HepG2 (cell line): ENCODE measurements around the gene DOHH. TPM values are rescaled to one million over a fixed set of nuclear protein-coding genes. Genes with fewer than 3 reads are reported as not detected.

Source experiments
- ADNP ChIP-seq: sonication (generic); formaldehyde crosslinking; IDR thresholded peaks from 2 replicates; pipeline ENCODE4 v1.4.0; 2020; ENCODE audit warnings: missing genetic modification reagents
- AHR ChIP-seq: IDR thresholded peaks from 2 replicates; pipeline ENCODE4 v1.6.1; 2018; ENCODE audit warnings: missing genetic modification reagents, missing compliant biosample characterization
- CC2D1A ChIP-seq: sonication (generic); formaldehyde crosslinking; IDR thresholded peaks from 2 replicates; pipeline ENCODE4 v1.8.1; 2023; ENCODE audit warnings: mild to moderate bottlenecking, missing genetic modification reagents
- DMAP1 ChIP-seq: IDR thresholded peaks from 2 replicates; pipeline ENCODE4 v1.6.1; 2016
- DNMT1 ChIP-seq: sonication (generic); formaldehyde crosslinking; IDR thresholded peaks from 2 replicates; pipeline ENCODE4 v1.5.1; 2020; ENCODE audit warnings: mild to moderate bottlenecking, missing genetic modification reagents
- FOXP4 ChIP-seq: sonication (generic); formaldehyde crosslinking; IDR thresholded peaks from 2 replicates; pipeline ENCODE4 v1.4.0; 2020; ENCODE audit warnings: missing genetic modification reagents
- GZF1 ChIP-seq: sonication (generic); formaldehyde crosslinking; IDR thresholded peaks from 2 replicates; pipeline ENCODE4 v1.5.1; 2020; ENCODE audit warnings: mild to moderate bottlenecking, missing genetic modification reagents
- HOXA5 ChIP-seq: sonication (generic); formaldehyde crosslinking; IDR thresholded peaks from 2 replicates; pipeline ENCODE4 v1.4.0; 2020; ENCODE audit warnings: missing genetic modification reagents
- LBX2 ChIP-seq: sonication (generic); formaldehyde crosslinking; IDR thresholded peaks from 2 replicates; pipeline ENCODE4 v1.5.0; 2020; ENCODE audit warnings: missing genetic modification reagents, mild to moderate bottlenecking, borderline replicate concordance
- MBNL3 ChIP-seq: fragments of 250-450 bp; sonication (Bioruptor Pico); conservative IDR thresholded peaks from 2 replicates; pipeline ENCODE4 v1.8.0; 2022; ENCODE audit warnings: mild to moderate bottlenecking, inconsistent platforms
- SKIL ChIP-seq: sonication (generic); formaldehyde crosslinking; IDR thresholded peaks from 2 replicates; pipeline ENCODE4 v1.8.0; 2022; ENCODE audit warnings: missing genetic modification reagents, mild to moderate bottlenecking, moderate library complexity, borderline replicate concordance
- SMAD3 ChIP-seq: sonication (generic); formaldehyde crosslinking; IDR thresholded peaks from 2 replicates; pipeline ENCODE4 v1.4.0; 2020; ENCODE audit warnings: missing genetic modification reagents
- SPEN ChIP-seq: sonication (generic); formaldehyde crosslinking; IDR thresholded peaks from 2 replicates; pipeline ENCODE4 v1.5.1; 2020; ENCODE audit warnings: low read depth, mild to moderate bottlenecking, missing genetic modification reagents
- SRF ChIP-seq: IDR thresholded peaks from 2 replicates; pipeline ENCODE4 v1.6.1; 2011; ENCODE audit warnings: mild to moderate bottlenecking, low read depth, low read length, moderate library complexity
- WIZ ChIP-seq: sonication (generic); formaldehyde crosslinking; IDR thresholded peaks from 2 replicates; pipeline ENCODE4 v1.5.1; 2020; ENCODE audit warnings: mild to moderate bottlenecking, missing genetic modification reagents
- ZBTB49 ChIP-seq: sonication (generic); formaldehyde crosslinking; IDR thresholded peaks from 2 replicates; pipeline ENCODE4 v1.4.0; 2020; ENCODE audit warnings: missing genetic modification reagents, borderline replicate concordance
- ZNF207 ChIP-seq: fragments of 450-650 bp; IDR thresholded peaks from 2 replicates; pipeline ENCODE4 v1.6.1; 2016; ENCODE audit warnings: antibody characterized with exemption, borderline replicate concordance
- ZNF264 ChIP-seq: sonication (generic); formaldehyde crosslinking; IDR thresholded peaks from 2 replicates; pipeline ENCODE4 v1.4.0; 2020; ENCODE audit warnings: missing genetic modification reagents
- ZNF329 ChIP-seq: sonication (generic); formaldehyde crosslinking; IDR thresholded peaks from 2 replicates; pipeline ENCODE4 v1.9.0; 2021; ENCODE audit warnings: low read depth, mild to moderate bottlenecking, missing genetic modification reagents
- ZNF513 ChIP-seq: sonication (generic); formaldehyde crosslinking; conservative IDR thresholded peaks from 2 replicates; pipeline ENCODE4 v1.5.0; 2020; ENCODE audit warnings: missing genetic modification reagents
- ZNF580 ChIP-seq: IDR thresholded peaks from 2 replicates; pipeline ENCODE4 v1.6.1; 2016; ENCODE audit warnings: low read depth, borderline replicate concordance
- ZNF672 ChIP-seq: sonication (generic); formaldehyde crosslinking; IDR thresholded peaks from 2 replicates; pipeline ENCODE4 v1.8.1; 2022; ENCODE audit warnings: missing genetic modification reagents
- polyA plus RNA-seq, 8 experiments: library from polyadenylated mRNA; depleted of rRNA in 3 of 8; stranded (reverse) in 7 of 8; unstranded in 1 of 8; fragments of >200 nt; fragmentation: Illumina TruSeq in 4 of 8; extraction: Trizol in 4 of 8; gene quantifications; 2 replicates each; pipeline versions ENCODE4 v1.2.1 to v1.2.3, GENCODE V29; 2011 to 2016; ENCODE audit warnings: low read depth in 4 of 8, missing spikeins in 1 of 8, mixed read lengths in 1 of 8; ENCODE audit not compliant: insufficient read depth in 1 of 8
- total RNA-seq, 5 experiments: library from RNA; depleted of rRNA; stranded (reverse); fragments of >200 nt; fragmentation: Illumina TruSeq; extraction: Trizol; gene quantifications; 2 replicates each; pipeline ENCODE4 v1.2.3, GENCODE V29; 2016; ENCODE audit warnings: low read depth in 1 of 5

DOHH gene
- total and polyA plus RNA-seq, 2 of the 13 experiments (the other 11 are each of a cell fraction or from before 2014, with no cell fraction given), result 3.5 to 13.7 TPM

- no peak for TF ChIP-seq ZNF329 (CRISPR knock-in tag)
- TF ChIP-seq ZNF672, result 0 out of 2 replicates have a peak, but pooled peaks have one; percentile 48
- TF ChIP-seq SPEN, result peak; percentile 72; the same call in 1 of the 2 replicates
- no peak for TF ChIP-seq MBNL3 (CRISPR knock-in tag)
- no peak for TF ChIP-seq GZF1 (CRISPR knock-in tag)
- TF ChIP-seq ZNF207, result no peak
- no peak for TF ChIP-seq ZNF264
- TF ChIP-seq FOXP4 (CRISPR knock-in tag), result 0 out of 2 replicates have a peak, but pooled peaks have one; percentile 12
- no peak for TF ChIP-seq ZNF513 (CRISPR knock-in tag)
- TF ChIP-seq DMAP1, result peak; percentile 82
- no peak for TF ChIP-seq WIZ (CRISPR knock-in tag)
- no peak for TF ChIP-seq SRF
- TF ChIP-seq AHR, result peak; percentile 94; the same call in 1 of the 2 replicates
- no peak for TF ChIP-seq ADNP (CRISPR knock-in tag)
- TF ChIP-seq ZBTB49 (CRISPR knock-in tag), result peak; percentile 47; the same call in 1 of the 2 replicates
- TF ChIP-seq DNMT1 (CRISPR knock-in tag), result no peak
- peak; percentile 48; the same call in 1 of the 2 replicates for TF ChIP-seq SKIL
- TF ChIP-seq HOXA5 (CRISPR knock-in tag), result 0 out of 2 replicates have a peak, but pooled peaks have one; percentile 26
- peak; percentile 88; the same call in 1 of the 2 replicates for TF ChIP-seq LBX2 (CRISPR knock-in tag)
- TF ChIP-seq ZNF580 (CRISPR knock-in tag), result peak; percentile 83
- TF ChIP-seq SMAD3 (CRISPR knock-in tag), result peak; percentile 56; the same call in 1 of the 2 replicates
- TF ChIP-seq CC2D1A (CRISPR knock-in tag), result peak; percentile 74; the same call in 1 of the 2 replicates
Observed at GRCh38 chr19:3500429-3501101, at the start of gene DOHH (continued).
